Measurements from ENCODE around the gene SBF1.

DNA sequence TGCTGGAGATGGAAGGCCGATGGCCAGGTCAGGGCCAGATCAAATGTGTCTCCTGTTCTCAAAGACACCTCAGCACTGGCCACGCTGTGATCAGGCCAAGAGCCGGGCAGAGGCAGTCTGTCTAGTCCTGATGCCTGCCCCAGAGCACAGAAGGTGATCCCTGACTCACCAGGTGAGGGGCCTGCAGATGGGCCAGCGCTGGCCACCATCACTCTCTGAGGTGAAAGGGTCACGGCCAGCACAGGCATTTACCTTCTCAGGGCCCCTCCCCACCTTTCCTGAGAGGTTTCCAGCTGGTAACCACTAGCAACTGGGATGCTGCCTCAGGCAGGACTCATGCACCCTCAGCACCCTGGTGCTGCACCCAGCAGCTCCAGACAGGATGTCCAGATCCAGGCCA is 2.9 kb downstream of the SBF1 start:
- TF ChIP-seq CTCF (IDR thresholded peaks at IDR 0.05) (no peak), POLR2AphosphoS5 (IDR thresholded peaks at IDR 0.05) (no peak)

Measured in gastroesophageal sphincter (tissue), 3 donors.